Left forelimb (tissue), 1 donor: Measurements from ENCODE around the gene IFNA14.
"Not testable (repeated sequence)": the region's sequence is repeated elsewhere in the genome, so short reads cannot be mapped to it uniquely, and the experiment has no call there.

Experiments used
- DNase-seq: peaks from one replicate; pipeline ENCODE4 v3.0.0-alpha.2; 2018; ENCODE audit warnings: low spot score

Gene IFNA14

GRCh38 chr9:21213411-21214326, 26.1 kb downstream of the IFNA14 start:
- not testable (repeated sequence) for DNase-seq

- not testable (repeated sequence) for DNase-seq
Measured at GRCh38 chr9:21212160-21212559, 27.6 kb downstream of the IFNA14 start.

- not testable (repeated sequence) for DNase-seq
Measured at GRCh38 chr9:21210782-21211181, 29.0 kb downstream of the IFNA14 start.

- DNase-seq, result no peak
Measured at GRCh38 chr9:21210311-21210710, 29.5 kb downstream of the IFNA14 start.

GRCh38 chr9:21207043-21207442, 32.8 kb downstream of the IFNA14 start, which contains the start of gene IFNA10:
IFNA10 (minus strand) TSS chr9:21207143; CDS start chr9:21207097, 46 bp downstream.
- not testable (repeated sequence) for DNase-seq

GRCh38 chr9:21205204-21205603, 34.6 kb downstream of the IFNA14 start:
- DNase-seq, result no peak

- DNase-seq, result not testable (repeated sequence)
Measured at GRCh38 chr9:21202105-21202504, 37.7 kb downstream of the IFNA14 start, which contains the start of gene IFNA7. IFNA7 (minus strand) TSS chr9:21202205; CDS start chr9:21202165, 40 bp downstream.

GRCh38 chr9:21194867-21195776, 44.7 kb downstream of the IFNA14 start:
- not testable (repeated sequence) for DNase-seq
